HepG2 (cell line): ENCODE measurements around the gene STEAP3. TPM values are rescaled to one million over a fixed set of nuclear protein-coding genes. Genes with fewer than 3 reads are reported as not detected.

Source experiments
- ATAC-seq: fragments of 200-7000 bp; cut with Tn5 transposase; 3 replicates; pipeline ENCODE4 v1.9.1; 2020; ENCODE audit warnings: mild to moderate bottlenecking, moderate library complexity
- BruUV-seq: library from RNA; stranded (reverse); fragments of 400-500 nt; replicated peaks from 2 replicates; lab custom pipeline; 2021; lab: Mats Ljungman, UMichigan
- CTCF ChIA-PET: fragments of 300-600 bp; formaldehyde crosslinking; extraction: SDS; loops from one replicate; lab custom pipeline; 2021; ENCODE audit warnings: low total read pairs, inconsistent platforms, low intra/inter-chr PET ratio; lab: Yijun Ruan, JAX
- POLR2A ChIA-PET: fragments of 350-600 bp; sonication (Branson Sonifier 250); formaldehyde crosslinking; loops from one replicate; lab custom pipeline; 2020; ENCODE audit warnings: antibody characterized with exemption, inconsistent platforms; lab: Yijun Ruan, JAX
- DNase-seq: peaks from one replicate; pipeline ENCODE4 v3.0.0-alpha.2; 2015; ENCODE audit warnings: low spot score
- FAIRE-seq: peaks from 3 replicates; lab custom pipeline; 2011; peaks lifted over from hg19 to GRCh38; lab: Jason Lieb, UNC
- H2AFZ ChIP-seq: one replicate; pipeline ENCODE4 v1.6.1; 2011; ENCODE audit warnings: low read length, inconsistent platforms
- H3K27ac ChIP-seq: fragments of 300-600 bp; 3 replicates; pipeline ENCODE4 v1.8.0; 2011; ENCODE audit warnings: mixed run types, mild to moderate bottlenecking, mixed read lengths, low read length, inconsistent platforms; ENCODE audit not compliant: insufficient read depth; ENCODE audit errors: extremely low read length
- H3K27me3 ChIP-seq, 2 experiments: fragments of 200-600 bp in 1 of 2; 2 replicates in 1 of 2; 3 replicates in 1 of 2; pipeline versions ENCODE4 v1.6.0 to v1.8.0; 2011; ENCODE audit warnings: low read length in 2 of 2, mild to moderate bottlenecking in 2 of 2, moderate library complexity in 2 of 2, inconsistent platforms in 1 of 2; ENCODE audit not compliant: insufficient read depth in 2 of 2, control insufficient read depth in 1 of 2
- H3K36me3 ChIP-seq, 2 experiments: fragments of 200-600 bp in 1 of 2; replicated peaks in 1 of 2; 2 replicates in 1 of 2; 3 replicates in 1 of 2; pipeline versions ENCODE4 v1.5.1 to v1.8.0; 2011; ENCODE audit warnings: low read length in 2 of 2, inconsistent platforms in 1 of 2; ENCODE audit not compliant: insufficient read depth in 2 of 2, control insufficient read depth in 1 of 2
- H3K4me1 ChIP-seq: 2 replicates; pipeline ENCODE4 v1.5.1; 2012; ENCODE audit warnings: low read length, inconsistent platforms; ENCODE audit not compliant: insufficient read depth
- H3K4me2 ChIP-seq: 2 replicates; pipeline ENCODE4 v1.6.0; 2011; ENCODE audit warnings: low read depth, low read length, inconsistent platforms
- H3K4me3 ChIP-seq, 3 experiments: fragments of 200-600 bp in 1 of 3; sonication (generic), shearing (Covaris generic) in 1 of 3; replicated peaks in 1 of 3; 2 replicates each; pipeline ENCODE4 v1.5.1; 2011 to 2016; ENCODE audit warnings: low read length in 3 of 3, inconsistent platforms in 2 of 3, low read depth in 2 of 3, mild to moderate bottlenecking in 2 of 3, control low read depth in 1 of 3, mixed read lengths in 1 of 3; ENCODE audit not compliant: insufficient read depth in 1 of 3
- H3K79me2 ChIP-seq: one replicate; pipeline ENCODE4 v1.6.1; 2011; ENCODE audit warnings: low read length, inconsistent platforms; ENCODE audit not compliant: insufficient read depth
- H3K9ac ChIP-seq: 2 replicates; pipeline ENCODE4 v1.6.0; 2011; ENCODE audit warnings: mild to moderate bottlenecking, low read depth, low read length, inconsistent platforms; ENCODE audit not compliant: insufficient read depth
- H3K9me3 ChIP-seq: 2 replicates; pipeline ENCODE4 v1.5.1; 2012; ENCODE audit warnings: mild to moderate bottlenecking, low read length
- H4K20me1 ChIP-seq: 2 replicates; pipeline ENCODE4 v1.6.0; 2011; ENCODE audit warnings: inconsistent platforms, mild to moderate bottlenecking, low read length, moderate library complexity; ENCODE audit not compliant: insufficient read depth
- ARID5B ChIP-seq: IDR thresholded peaks from 2 replicates; pipeline ENCODE4 v1.4.0; 2020; ENCODE audit warnings: mild to moderate bottlenecking, missing genetic modification reagents
- CEBPB ChIP-seq: IDR thresholded peaks from 2 replicates; pipeline ENCODE4 v1.6.1; 2011; ENCODE audit warnings: low read depth, low read length, improper control_type of control experiment, borderline replicate concordance
- POGK ChIP-seq: sonication (generic); formaldehyde crosslinking; conservative IDR thresholded peaks from 2 replicates; pipeline ENCODE4 v1.8.0; 2022; ENCODE audit warnings: mild to moderate bottlenecking, moderate library complexity, missing genetic modification reagents
- ZBTB33 ChIP-seq: sonication (generic); formaldehyde crosslinking; IDR thresholded peaks from 2 replicates; pipeline ENCODE4 v1.4.0; 2020; ENCODE audit warnings: missing genetic modification reagents
- WGBS: methylation state at CpG from one replicate; pipeline ENCODE4 v1.1.6; 2017; ENCODE audit warnings: low lambda C conversion rate; 5-methylcytosine and 5-hydroxymethylcytosine counted together
- in situ Hi-C: cut with HindIII; loops from 2 replicates; pipeline ENCODE4 v1.10.0; 2017; ENCODE audit warnings: low pct_unique_long_range_greater_than_20kb; ENCODE audit not compliant: extremely low pct_ligation_motif_present
- intact Hi-C: fragments of 100-400 bp; cut with micrococcal nuclease; formaldehyde crosslinking; loops from one replicate; pipeline ENCODE4 v1.10.0; 2022; ENCODE audit not compliant: unreplicated experiment
- polyA plus RNA-seq, 8 experiments: library from polyadenylated mRNA; depleted of rRNA in 3 of 8; stranded (reverse) in 7 of 8; unstranded in 1 of 8; fragments of >200 nt; fragmentation: Illumina TruSeq in 4 of 8; extraction: Trizol in 4 of 8; gene quantifications; 2 replicates each; pipeline versions ENCODE4 v1.2.1 to v1.2.3, GENCODE V29; 2011 to 2016; ENCODE audit warnings: low read depth in 4 of 8, missing spikeins in 1 of 8, mixed read lengths in 1 of 8; ENCODE audit not compliant: insufficient read depth in 1 of 8
- total RNA-seq, 5 experiments: library from RNA; depleted of rRNA; stranded (reverse); fragments of >200 nt; fragmentation: Illumina TruSeq; extraction: Trizol; gene quantifications; 2 replicates each; pipeline ENCODE4 v1.2.3, GENCODE V29; 2016; ENCODE audit warnings: low read depth in 1 of 5

STEAP3 gene
- total and polyA plus RNA-seq, 2 of the 13 experiments (the other 11 are each of a cell fraction or from before 2014, with no cell fraction given): 7.3 to 21.1 TPM

- DNase-seq (peak; percentile 38), ATAC-seq (no peak), FAIRE-seq (no peak)
- in situ Hi-C loops (no loop called here), intact Hi-C loops (loop anchor here (5.0 kb wide), 1 partner anchor 1339 kb away; no protein-coding TSS in a partner anchor)
- ChIA-PET POLR2A (no interaction called here), CTCF (no interaction called here)
- peaks cover 4 to 49% of the 10 kb centered on the region in 2 experiments for H3K36me3 ChIP-seq
- H4K20me1 ChIP-seq: no peaks in the 10 kb centered on the region
- H3K27ac ChIP-seq: no peak overlapping the region
- BruUV-seq: no TSS peak
- 90% methylated on average over 12 of the region's 12 CpGs for WGBS
- no peak overlapping the region for H3K4me3 ChIP-seq
- no peak overlapping the region for H2AFZ ChIP-seq
- TF ChIP-seq POGK (CRISPR knock-in tag) (no peak), CEBPB (peak; percentile 71), ARID5B (no peak), ZBTB33 (CRISPR knock-in tag) (0 out of 2 replicates have a peak, but pooled peaks have one; percentile 46)
- TF ChIP-seq, all 625 proteins: peak for 2
- Histone ChIP-seq H3K4me2 (no peak overlapping the region), H3K4me1 (peaks cover 5% of the 10 kb centered on the region; the same call in 1 of the 2 replicates), H3K27me3 (no peaks in the 10 kb centered on the region), H3K9ac (no peak overlapping the region), H3K9me3 (no peaks in the 10 kb centered on the region), H3K79me2 (no peaks in the 10 kb centered on the region)
These were observed 32.3 kb downstream of the STEAP3 start for GRCh38 chr2:119255760-119256581.
